GM18505 (cell line): Measurements from ENCODE around the gene NUB1.

Source experiments
- ATAC-seq: cut with Tn5 transposase; IDR thresholded peaks from one replicate; pipeline ENCODE4 v1.9.1; 2021; ENCODE audit not compliant: unreplicated experiment
- POLR2A ChIP-seq: IDR thresholded peaks from 4 replicates; pipeline ENCODE4 v1.6.1; 2011; ENCODE audit warnings: borderline replicate concordance; ENCODE audit not compliant: insufficient read depth, insufficient read length; ENCODE audit errors: extremely low read depth

NUB1 gene

GRCh38 chr7:151343516-151343915 is 1.9 kb downstream of the NUB1 start:
- no peak for ATAC-seq
- TF ChIP-seq POLR2A: no peak

GRCh38 chr7:151345576-151346469 is 4.2 kb downstream of the NUB1 start:
- no peak for TF ChIP-seq POLR2A
- no peak for ATAC-seq

GRCh38 chr7:151346470-151346769 is 4.8 kb downstream of the NUB1 start:
- no peak for TF ChIP-seq POLR2A
- no peak for ATAC-seq

GRCh38 chr7:151347200-151347599 is 5.6 kb downstream of the NUB1 start:
- TF ChIP-seq POLR2A: no peak
- no peak for ATAC-seq

- ATAC-seq: no peak
- TF ChIP-seq POLR2A: no peak
These were observed 7.4 kb downstream of the NUB1 start for GRCh38 chr7:151348970-151349369.

GRCh38 chr7:151349507-151349853 is 7.9 kb downstream of the NUB1 start:
- peak; percentile 34 for ATAC-seq
- TF ChIP-seq POLR2A: no peak

- ATAC-seq: no peak
- TF ChIP-seq POLR2A: no peak
These were observed 9.4 kb downstream of the NUB1 start for GRCh38 chr7:151351027-151351426.

- ATAC-seq: peak; percentile 32
- TF ChIP-seq POLR2A: no peak
These were observed 10.4 kb downstream of the NUB1 start for GRCh38 chr7:151351967-151352366.

GRCh38 chr7:151352512-151352911 is 10.9 kb downstream of the NUB1 start:
- ATAC-seq: no peak
- no peak for TF ChIP-seq POLR2A

- TF ChIP-seq POLR2A: no peak
- ATAC-seq: no peak
These were observed 19.8 kb downstream of the NUB1 start for GRCh38 chr7:151361193-151361959.

GRCh38 chr7:151363182-151363581 is 21.6 kb downstream of the NUB1 start:
- no peak for ATAC-seq

GRCh38 chr7:151366166-151366879 is 24.7 kb downstream of the NUB1 start:
- no peak for ATAC-seq
- TF ChIP-seq POLR2A: no peak

More at GRCh38 chr7:151363182-151363581, 21.6 kb downstream of the NUB1 start:
- no peak for TF ChIP-seq POLR2A

GRCh38 chr7:151366880-151367222 is 25.2 kb downstream of the NUB1 start:
- TF ChIP-seq POLR2A: no peak
- ATAC-seq: no peak
